Duodenal mucosa (tissue), 2 donors: ENCODE data around the gene TMIGD2.
"Not testable (repeated sequence)": the region's sequence is repeated elsewhere in the genome, so short reads cannot be mapped to it uniquely, and the experiment has no call there.

Experiments
- H3K27ac ChIP-seq: one replicate; pipeline ENCODE4 v1.7.0; 2013; ENCODE audit warnings: low read depth, low read length
- H3K27me3 ChIP-seq, 2 donors: one replicate each; pipeline ENCODE4 v1.7.0; 2013; ENCODE audit warnings: low read length in 2 of 2, control low read depth in 1 of 2; ENCODE audit not compliant: insufficient read depth in 2 of 2, control insufficient read depth in 1 of 2
- H3K36me3 ChIP-seq, 2 donors: one replicate each; pipeline ENCODE4 v1.7.0; 2013; ENCODE audit warnings: low read length in 2 of 2, control low read depth in 1 of 2; ENCODE audit not compliant: insufficient read depth in 2 of 2, control insufficient read depth in 1 of 2
- H3K4me1 ChIP-seq, 2 donors: one replicate each; pipeline ENCODE4 v1.7.0; 2013; ENCODE audit warnings: low read length in 2 of 2, control low read depth in 1 of 2; ENCODE audit not compliant: insufficient read depth in 2 of 2, control insufficient read depth in 1 of 2
- H3K4me3 ChIP-seq, 2 donors: one replicate each; pipeline ENCODE4 v1.7.0; 2013; ENCODE audit warnings: low read length in 2 of 2, low read depth in 1 of 2
- H3K9ac ChIP-seq, 2 donors: one replicate each; pipeline ENCODE4 v1.7.0; 2013; ENCODE audit warnings: low read length in 2 of 2, low read depth in 1 of 2
- H3K9me3 ChIP-seq, 2 donors: one replicate each; pipeline ENCODE4 v1.7.0; 2013; ENCODE audit warnings: low read length in 2 of 2, control low read depth in 1 of 2; ENCODE audit not compliant: control insufficient read depth in 1 of 2

Gene TMIGD2

DNA sequence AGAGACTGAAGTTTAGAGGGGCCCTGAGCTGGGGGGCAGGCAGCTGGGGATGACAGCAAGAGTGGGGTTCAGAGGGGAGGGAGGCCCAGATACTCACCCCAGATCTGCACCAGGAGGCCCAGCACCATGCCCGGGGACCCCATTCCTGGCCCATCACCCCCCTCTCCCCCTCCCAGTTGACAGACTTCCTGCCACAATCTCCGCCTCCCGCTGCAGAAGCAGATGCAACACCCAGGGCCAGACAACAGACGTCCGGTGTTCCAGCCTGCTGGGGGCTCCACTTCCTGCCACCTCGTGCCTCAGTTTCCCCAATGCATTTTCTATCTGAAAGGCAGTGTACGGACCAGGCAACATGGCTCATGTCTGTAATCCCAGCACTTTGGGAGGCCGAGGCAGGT is at the start of gene TMIGD2:
TMIGD2 (minus strand) TSS at position 147 of the 398 bp plus-strand sequence; CDS start at position 143, 4 bp downstream.
- Histone ChIP-seq H3K9me3 (no peaks in the 10 kb centered on the region), H3K9ac (no peak within 1 kb of the TSS), H3K4me1 (peaks cover 0 to 3% of the 10 kb centered on the region in 2 donors), H3K4me3 (peak within 1 kb of the TSS in 1 of 2 donors; percentile 28), H3K36me3 (no peaks in the 10 kb centered on the region), H3K27me3 (peaks cover 0 to 3% of the 10 kb centered on the region in 2 donors), H3K27ac (no peak within 1 kb of the TSS)

DNA sequence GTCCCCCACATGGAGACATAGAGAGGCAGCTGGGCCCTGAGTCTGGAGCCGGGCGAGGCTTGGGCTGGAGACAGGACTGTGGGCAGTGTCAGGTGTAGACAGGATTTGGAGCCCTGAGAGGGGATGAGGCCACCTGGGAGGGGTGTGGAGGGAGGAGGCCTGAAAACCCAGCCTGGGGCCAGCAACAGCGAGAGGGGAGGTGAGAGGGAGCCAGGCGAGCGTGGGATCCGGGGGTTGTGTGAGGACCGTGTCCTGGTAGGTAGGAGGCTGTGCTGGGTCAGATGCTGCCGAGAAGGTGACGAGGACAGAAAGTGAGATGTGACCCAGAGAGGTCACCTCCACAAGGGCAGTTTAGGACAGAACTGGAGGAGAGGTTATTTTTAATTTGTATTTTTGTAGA is 48.5 kb upstream of the TMIGD2 start:
- H3K27me3 ChIP-seq = no peaks in the 10 kb centered on the region
- no peak overlapping the region for H3K4me3 ChIP-seq
- no peak overlapping the region for H3K27ac ChIP-seq
- no peaks in the 10 kb centered on the region for H3K4me1 ChIP-seq
- peaks cover 0 to 13% of the 10 kb centered on the region in 2 donors for H3K36me3 ChIP-seq
- H3K9ac ChIP-seq = no peak overlapping the region
- H3K9me3 ChIP-seq = no peaks in the 10 kb centered on the region

GRCh38 chr19:4350111-4350510 is 47.9 kb upstream of the TMIGD2 start:
- Histone ChIP-seq H3K4me1 (peaks cover 0 to 3% of the 10 kb centered on the region in 2 donors), H3K9ac (no peak overlapping the region), H3K27ac (no peak overlapping the region), H3K9me3 (no peaks in the 10 kb centered on the region), H3K36me3 (peaks cover 0 to 14% of the 10 kb centered on the region in 2 donors), H3K27me3 (no peaks in the 10 kb centered on the region), H3K4me3 (no peak overlapping the region)

GRCh38 chr19:4349225-4349624 is 47.0 kb upstream of the TMIGD2 start:
- H3K27ac ChIP-seq, H3K4me1 ChIP-seq, H3K9me3 ChIP-seq, H3K9ac ChIP-seq, H3K4me3 ChIP-seq, H3K27me3 ChIP-seq: not testable (repeated sequence)
- H3K36me3 ChIP-seq = peaks cover 0 to 14% of the 10 kb centered on the region in 2 donors

GRCh38 chr19:4347521-4347920 is 45.3 kb upstream of the TMIGD2 start:
- Histone ChIP-seq H3K36me3 (peaks cover 0 to 14% of the 10 kb centered on the region in 2 donors), H3K27ac (no peak overlapping the region), H3K4me1 (peaks cover 6 to 10% of the 10 kb centered on the region in 2 donors), H3K27me3 (no peaks in the 10 kb centered on the region), H3K4me3 (no peak overlapping the region), H3K9ac (no peak overlapping the region), H3K9me3 (no peaks in the 10 kb centered on the region)

DNA sequence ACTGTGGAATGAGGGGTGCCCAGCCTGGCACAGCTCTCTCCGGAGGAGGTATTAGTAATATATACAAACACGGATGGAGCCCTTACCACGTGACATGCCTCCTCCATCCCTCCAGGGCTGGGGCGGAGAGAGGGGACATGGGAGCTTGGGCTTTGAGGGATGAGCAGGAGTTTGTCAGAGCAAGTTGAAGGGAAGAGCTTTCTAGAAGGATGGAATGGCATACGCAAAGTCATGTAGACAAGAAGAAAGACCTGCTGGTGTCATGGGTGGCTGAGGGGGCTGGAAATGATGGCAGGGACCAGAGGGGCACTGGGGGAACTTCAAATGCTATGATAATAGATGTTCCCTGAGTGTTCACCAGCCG is 43.8 kb upstream of the TMIGD2 start:
- Histone ChIP-seq H3K9ac (no peak overlapping the region), H3K4me3 (no peak overlapping the region), H3K9me3 (no peaks in the 10 kb centered on the region), H3K36me3 (peaks cover 0 to 11% of the 10 kb centered on the region in 2 donors), H3K27ac (no peak overlapping the region), H3K27me3 (no peaks in the 10 kb centered on the region), H3K4me1 (peaks cover 14 to 23% of the 10 kb centered on the region in 2 donors)

DNA sequence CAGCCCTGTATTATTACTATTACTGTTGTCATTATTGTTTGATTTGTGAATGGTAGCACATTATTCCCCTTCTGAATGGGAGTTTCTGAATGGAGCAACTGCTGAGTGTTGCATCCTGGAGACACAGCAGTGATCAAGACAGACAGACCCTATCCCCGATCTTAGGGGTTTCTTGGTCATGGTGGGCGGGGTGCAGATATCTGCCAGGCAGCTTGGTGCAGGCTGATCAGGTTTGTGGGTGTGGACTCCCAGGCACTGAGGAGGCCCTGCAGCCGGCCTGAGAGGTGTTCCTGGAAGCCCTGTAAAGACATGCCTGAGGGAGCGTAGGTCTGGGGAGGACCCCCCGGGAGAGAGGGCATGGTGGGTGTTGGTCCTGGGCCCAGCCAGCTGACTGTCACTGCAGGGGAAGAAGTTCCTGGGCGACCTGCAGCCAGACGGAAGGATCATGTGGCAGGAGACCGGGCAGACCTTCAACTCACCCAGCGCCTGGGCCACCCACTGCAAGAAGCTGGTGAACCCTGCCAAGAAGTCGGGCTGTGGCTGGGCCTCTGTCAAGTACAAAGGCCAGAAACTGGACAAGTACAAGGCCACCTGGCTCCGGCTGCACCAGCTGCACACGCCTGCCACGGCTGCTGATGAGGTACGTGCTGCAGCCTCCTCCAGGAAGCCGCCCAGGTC is 43.3 kb upstream of the TMIGD2 start:
- Histone ChIP-seq H3K36me3 (peaks cover 0 to 11% of the 10 kb centered on the region in 2 donors), H3K27me3 (no peaks in the 10 kb centered on the region), H3K9ac (no peak overlapping the region), H3K4me1 (peaks cover 18 to 28% of the 10 kb centered on the region in 2 donors), H3K4me3 (no peak overlapping the region), H3K9me3 (no peaks in the 10 kb centered on the region), H3K27ac (no peak overlapping the region)

GRCh38 chr19:4343370-4344307 is 41.5 kb upstream of the TMIGD2 start, which contains the start of gene MPND:
TSS of gene MPND (plus strand) at chr19:4343562. CDS start at chr19:4343594, 32 bp downstream.
- Histone ChIP-seq H3K4me1 (peaks cover 18 to 34% of the 10 kb centered on the region in 2 donors), H3K27ac (peak within 1 kb of the TSS; percentile 97), H3K36me3 (peaks cover 0 to 7% of the 10 kb centered on the region in 2 donors), H3K27me3 (no peaks in the 10 kb centered on the region), H3K9me3 (no peaks in the 10 kb centered on the region), H3K4me3 (peak within 1 kb of the TSS; percentile 84 to 87), H3K9ac (peak within 1 kb of the TSS; percentile 70 to 89)

DNA sequence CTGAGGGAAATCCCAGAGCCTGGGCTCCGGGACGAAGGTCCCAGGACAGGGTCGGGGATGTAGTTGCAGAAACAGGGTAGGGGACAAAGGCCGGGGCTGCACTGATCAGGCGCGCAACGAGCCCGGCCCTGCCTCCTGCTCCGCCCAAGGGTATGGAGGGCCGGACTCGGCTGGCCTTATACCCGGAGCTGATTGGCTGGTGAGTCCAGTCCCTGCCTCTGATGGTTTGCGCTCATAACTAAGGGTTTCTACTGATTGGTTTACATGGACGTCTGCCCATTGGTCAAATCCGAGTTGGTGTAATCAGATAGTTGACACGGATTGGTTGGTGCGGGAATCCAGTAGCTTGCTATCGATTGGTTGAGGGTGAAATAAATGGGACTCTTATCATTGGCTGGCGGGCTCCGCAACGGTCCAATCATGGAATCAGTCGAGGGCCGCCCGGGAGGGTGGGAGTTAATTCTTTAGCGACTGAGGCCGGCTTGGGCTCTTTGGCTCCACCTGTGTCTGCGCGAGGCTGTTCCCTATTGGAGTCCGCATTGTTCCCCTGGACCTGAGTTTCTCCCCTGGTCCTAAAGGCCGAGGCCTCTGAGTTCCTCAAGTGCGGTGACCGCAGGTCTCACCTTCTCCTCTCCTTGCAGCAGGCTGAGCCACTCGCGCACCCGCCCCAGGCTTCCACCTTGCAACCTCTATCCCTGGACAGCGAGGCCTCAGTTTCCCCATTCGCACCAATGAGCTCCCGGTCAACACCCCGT is 40.6 kb upstream of the TMIGD2 start:
- H3K4me1 ChIP-seq = peaks cover 18 to 38% of the 10 kb centered on the region in 2 donors
- peaks cover 0 to 7% of the 10 kb centered on the region in 2 donors for H3K36me3 ChIP-seq
- peak overlapping the region; percentile 83 to 87 for H3K4me3 ChIP-seq
- no peaks in the 10 kb centered on the region for H3K9me3 ChIP-seq
- peak overlapping the region; percentile 70 to 89 for H3K9ac ChIP-seq
- H3K27me3 ChIP-seq = no peaks in the 10 kb centered on the region
- H3K27ac ChIP-seq = peak overlapping the region; percentile 97
